OCI-LY1 (cell line): Measurements from ENCODE around the gene ANKFN1.

Experiments
- H2AFZ ChIP-seq: fragments of 200-600 bp; sonication (generic), shearing (Covaris generic); 2 replicates; pipeline ENCODE4 v1.6.0; 2014; ENCODE audit warnings: antibody characterized with exemption, mild to moderate bottlenecking, low read length
- H3F3A ChIP-seq: fragments of 200-600 bp; sonication (generic), shearing (Covaris generic); 2 replicates; pipeline ENCODE4 v1.6.0; 2014; ENCODE audit warnings: mild to moderate bottlenecking, antibody characterized with exemption, low read length, moderate library complexity; ENCODE audit not compliant: insufficient read depth
- H3K27ac ChIP-seq: fragments of 200-600 bp; sonication (generic); 2 replicates; pipeline ENCODE4 v1.5.1; 2014; ENCODE audit warnings: low read length, mixed run types, mild to moderate bottlenecking, low read depth; ENCODE audit not compliant: poor library complexity, severe bottlenecking
- H3K27me3 ChIP-seq: fragments of 200-600 bp; sonication (generic); 2 replicates; pipeline ENCODE4 v1.6.0; 2014; ENCODE audit warnings: antibody characterized with exemption, mild to moderate bottlenecking, low read length, moderate library complexity; ENCODE audit not compliant: insufficient read depth
- H3K36me3 ChIP-seq: fragments of 200-600 bp; sonication (generic); 2 replicates; pipeline ENCODE4 v1.6.1; 2014; ENCODE audit warnings: mild to moderate bottlenecking, antibody characterized with exemption, low read length, moderate library complexity, mixed read lengths; ENCODE audit not compliant: insufficient read depth
- H3K4me1 ChIP-seq: fragments of 200-600 bp; sonication (generic); 2 replicates; pipeline ENCODE4 v1.5.1; 2014; ENCODE audit warnings: mild to moderate bottlenecking, low read length, moderate library complexity; ENCODE audit not compliant: insufficient read depth, severe bottlenecking
- H3K4me2 ChIP-seq: fragments of 200-600 bp; sonication (generic), shearing (Covaris generic); 2 replicates; pipeline ENCODE4 v1.6.1; 2014; ENCODE audit warnings: low read length
- H3K4me3 ChIP-seq: fragments of 200-600 bp; sonication (generic); 2 replicates; pipeline ENCODE4 v1.5.1; 2014; ENCODE audit warnings: low read length, low read depth, mild to moderate bottlenecking, mixed read lengths; ENCODE audit not compliant: poor library complexity, severe bottlenecking
- H3K79me2 ChIP-seq: fragments of 200-600 bp; shearing (Covaris generic); 2 replicates; pipeline ENCODE4 v1.6.1; 2016; ENCODE audit warnings: mixed run types, low read length, mixed read lengths; ENCODE audit not compliant: insufficient read depth
- H3K9ac ChIP-seq: fragments of 200-600 bp; sonication (generic), shearing (Covaris generic); 2 replicates; pipeline ENCODE4 v1.6.1; 2014; ENCODE audit warnings: mild to moderate bottlenecking, low read length, mixed read lengths
- H3K9me2 ChIP-seq: fragments of 200-600 bp; sonication (generic), shearing (Covaris generic); 2 replicates; pipeline ENCODE4 v1.6.1; 2014; ENCODE audit warnings: low read depth, mild to moderate bottlenecking, low read length, mixed read lengths
- H3K9me3 ChIP-seq: fragments of 200-600 bp; shearing (Covaris generic); 2 replicates; pipeline ENCODE4 v1.6.1; 2014; ENCODE audit warnings: low read length, mixed read lengths
- H4K20me1 ChIP-seq: fragments of 200-600 bp; sonication (generic), shearing (Covaris generic); 2 replicates; pipeline ENCODE4 v1.6.0; 2016; ENCODE audit warnings: mild to moderate bottlenecking, low read length; ENCODE audit not compliant: insufficient read depth
- EZH2 ChIP-seq: fragments of 200-600 bp; sonication (generic), shearing (Covaris generic); IDR thresholded peaks from 2 replicates; pipeline ENCODE4 v1.8.0; 2017; ENCODE audit warnings: borderline replicate concordance, mixed run types, mild to moderate bottlenecking, antibody characterized with exemption, low read length, moderate library complexity, mixed read lengths
- TF ChIP-seq, protein P1 (sequence below): fragments of 200-600 bp; sonication (generic), shearing (Covaris generic); IDR thresholded peaks from 2 replicates; pipeline ENCODE4 v1.5.1; 2017; ENCODE audit warnings: mild to moderate bottlenecking, antibody characterized with exemption, low read length, moderate library complexity, mixed read lengths

The ANKFN1 gene

GRCh38 chr17:56532926-56533325 lies 379.7 kb downstream of the ANKFN1 start:
- Histone ChIP-seq H3K27ac (no peak overlapping the region), H3K36me3 (no peaks in the 10 kb centered on the region), H3K4me3 (no peak overlapping the region), H3K9me3 (no peaks in the 10 kb centered on the region), H3K79me2 (no peaks in the 10 kb centered on the region), H3K27me3 (no peaks in the 10 kb centered on the region), H2AFZ (no peak overlapping the region), H3K4me2 (no peak overlapping the region), H3K9ac (no peak overlapping the region), H3K9me2 (no peaks in the 10 kb centered on the region), H4K20me1 (no peaks in the 10 kb centered on the region), H3K4me1 (no peaks in the 10 kb centered on the region), H3F3A (no peaks in the 10 kb centered on the region)
- TF ChIP-seq EZH2: no peak
- TF ChIP-seq, protein P1, sequence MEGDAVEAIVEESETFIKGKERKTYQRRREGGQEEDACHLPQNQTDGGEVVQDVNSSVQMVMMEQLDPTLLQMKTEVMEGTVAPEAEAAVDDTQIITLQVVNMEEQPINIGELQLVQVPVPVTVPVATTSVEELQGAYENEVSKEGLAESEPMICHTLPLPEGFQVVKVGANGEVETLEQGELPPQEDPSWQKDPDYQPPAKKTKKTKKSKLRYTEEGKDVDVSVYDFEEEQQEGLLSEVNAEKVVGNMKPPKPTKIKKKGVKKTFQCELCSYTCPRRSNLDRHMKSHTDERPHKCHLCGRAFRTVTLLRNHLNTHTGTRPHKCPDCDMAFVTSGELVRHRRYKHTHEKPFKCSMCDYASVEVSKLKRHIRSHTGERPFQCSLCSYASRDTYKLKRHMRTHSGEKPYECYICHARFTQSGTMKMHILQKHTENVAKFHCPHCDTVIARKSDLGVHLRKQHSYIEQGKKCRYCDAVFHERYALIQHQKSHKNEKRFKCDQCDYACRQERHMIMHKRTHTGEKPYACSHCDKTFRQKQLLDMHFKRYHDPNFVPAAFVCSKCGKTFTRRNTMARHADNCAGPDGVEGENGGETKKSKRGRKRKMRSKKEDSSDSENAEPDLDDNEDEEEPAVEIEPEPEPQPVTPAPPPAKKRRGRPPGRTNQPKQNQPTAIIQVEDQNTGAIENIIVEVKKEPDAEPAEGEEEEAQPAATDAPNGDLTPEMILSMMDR: no peak

GRCh38 chr17:56536766-56537165 lies 383.5 kb downstream of the ANKFN1 start:
- Histone ChIP-seq H3K9me3 (no peaks in the 10 kb centered on the region), H3K9ac (no peak overlapping the region), H3K9me2 (no peaks in the 10 kb centered on the region), H4K20me1 (no peaks in the 10 kb centered on the region), H3K36me3 (no peaks in the 10 kb centered on the region), H3K27ac (no peak overlapping the region), H3K4me1 (no peaks in the 10 kb centered on the region), H3F3A (no peaks in the 10 kb centered on the region), H3K4me3 (no peak overlapping the region), H3K4me2 (no peak overlapping the region), H2AFZ (no peak overlapping the region), H3K79me2 (no peaks in the 10 kb centered on the region), H3K27me3 (no peaks in the 10 kb centered on the region)
- TF ChIP-seq EZH2: no peak
- TF ChIP-seq, protein P1: no peak

DNA sequence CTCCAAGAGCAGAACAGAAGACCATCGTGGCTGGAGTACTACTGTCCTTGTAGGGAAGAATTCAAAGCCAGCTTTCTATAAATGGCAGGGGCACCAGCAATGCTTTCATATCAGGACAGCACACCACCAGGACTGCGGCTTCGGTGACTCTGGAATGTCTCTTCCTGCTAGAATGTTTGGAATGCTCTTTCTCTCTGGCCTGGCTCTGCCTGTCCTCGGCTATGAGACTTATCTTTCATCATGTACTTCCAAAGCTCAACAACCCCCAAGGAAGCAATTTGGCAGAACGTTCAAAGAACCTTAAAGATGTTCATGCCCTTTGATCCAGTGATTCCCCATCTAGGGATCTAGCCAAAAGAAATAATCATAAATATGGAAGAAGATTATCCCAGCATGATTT lies 387.6 kb downstream of the ANKFN1 start:
- Histone ChIP-seq H3K79me2 (no peaks in the 10 kb centered on the region), H2AFZ (no peak overlapping the region), H3K4me3 (no peak overlapping the region), H3K27me3 (no peaks in the 10 kb centered on the region), H3K27ac (no peak overlapping the region), H3F3A (no peaks in the 10 kb centered on the region), H3K4me2 (no peak overlapping the region), H3K4me1 (no peaks in the 10 kb centered on the region), H3K9ac (no peak overlapping the region), H3K9me3 (no peaks in the 10 kb centered on the region), H3K9me2 (no peaks in the 10 kb centered on the region), H4K20me1 (no peaks in the 10 kb centered on the region), H3K36me3 (no peaks in the 10 kb centered on the region)
- TF ChIP-seq EZH2: no peak
- TF ChIP-seq, protein P1: no peak
